Testis (tissue), 2 donors: Measurements from ENCODE around the gene ST7.

ENCODE experiments used
- POLR2A ChIP-seq: fragments of 450-650 bp; IDR thresholded peaks from one replicate; pipeline ENCODE4 v1.6.1; 2017; ENCODE audit warnings: antibody characterized with exemption, mild to moderate bottlenecking, moderate library complexity
- TF ChIP-seq, protein P1 (sequence below), 3 experiments: fragments of 450-650 bp in 2 of 3; fragments of 200-600 bp in 1 of 3; sonication (generic) in 1 of 3; IDR thresholded peaks; one replicate each; pipeline ENCODE4 v1.5.1; 2016 to 2019; ENCODE audit warnings: antibody characterized with exemption in 3 of 3, mild to moderate bottlenecking in 2 of 3, moderate library complexity in 1 of 3

DNA sequence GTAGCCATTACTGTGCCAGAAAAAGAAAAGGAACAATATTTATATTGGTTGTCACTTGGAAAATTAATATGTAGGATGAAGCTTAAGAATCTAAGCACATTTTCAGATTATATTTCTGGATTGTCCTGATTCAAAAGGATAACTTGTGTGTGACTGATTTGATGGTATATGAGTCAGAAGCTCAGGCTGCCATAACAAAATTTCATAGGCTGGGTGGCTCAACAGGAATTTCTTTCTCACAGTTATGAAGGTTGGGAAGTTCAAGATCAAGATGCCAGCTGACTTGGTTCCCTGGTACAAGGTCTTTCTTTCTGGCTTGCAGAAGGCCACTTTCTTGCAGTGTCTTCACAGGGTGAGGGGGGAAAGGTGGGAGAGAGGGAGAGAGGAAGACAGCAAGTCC, 108.5 kb downstream of the ST7 start:
- TF ChIP-seq, protein P1, sequence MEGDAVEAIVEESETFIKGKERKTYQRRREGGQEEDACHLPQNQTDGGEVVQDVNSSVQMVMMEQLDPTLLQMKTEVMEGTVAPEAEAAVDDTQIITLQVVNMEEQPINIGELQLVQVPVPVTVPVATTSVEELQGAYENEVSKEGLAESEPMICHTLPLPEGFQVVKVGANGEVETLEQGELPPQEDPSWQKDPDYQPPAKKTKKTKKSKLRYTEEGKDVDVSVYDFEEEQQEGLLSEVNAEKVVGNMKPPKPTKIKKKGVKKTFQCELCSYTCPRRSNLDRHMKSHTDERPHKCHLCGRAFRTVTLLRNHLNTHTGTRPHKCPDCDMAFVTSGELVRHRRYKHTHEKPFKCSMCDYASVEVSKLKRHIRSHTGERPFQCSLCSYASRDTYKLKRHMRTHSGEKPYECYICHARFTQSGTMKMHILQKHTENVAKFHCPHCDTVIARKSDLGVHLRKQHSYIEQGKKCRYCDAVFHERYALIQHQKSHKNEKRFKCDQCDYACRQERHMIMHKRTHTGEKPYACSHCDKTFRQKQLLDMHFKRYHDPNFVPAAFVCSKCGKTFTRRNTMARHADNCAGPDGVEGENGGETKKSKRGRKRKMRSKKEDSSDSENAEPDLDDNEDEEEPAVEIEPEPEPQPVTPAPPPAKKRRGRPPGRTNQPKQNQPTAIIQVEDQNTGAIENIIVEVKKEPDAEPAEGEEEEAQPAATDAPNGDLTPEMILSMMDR (IDR thresholded peaks at IDR 0.05) = no peak
- no peak for TF ChIP-seq POLR2A
